GM20000 (cell line): Measurements from ENCODE around the gene VWDE.
"Not testable (repeated sequence)": the region's sequence is repeated elsewhere in the genome, so short reads cannot be mapped to it uniquely, and the experiment has no call there.

ENCODE experiments used
- DNase-seq: peaks from one replicate; pipeline ENCODE4 v3.0.0; 2012; ENCODE audit warnings: low spot score
- TF ChIP-seq, protein P1 (sequence below): IDR thresholded peaks from 2 replicates; pipeline ENCODE4 v1.5.1; 2012; ENCODE audit warnings: mild to moderate bottlenecking, control low read depth; ENCODE audit errors: extremely low read depth, missing control alignments

The VWDE gene

DNA sequence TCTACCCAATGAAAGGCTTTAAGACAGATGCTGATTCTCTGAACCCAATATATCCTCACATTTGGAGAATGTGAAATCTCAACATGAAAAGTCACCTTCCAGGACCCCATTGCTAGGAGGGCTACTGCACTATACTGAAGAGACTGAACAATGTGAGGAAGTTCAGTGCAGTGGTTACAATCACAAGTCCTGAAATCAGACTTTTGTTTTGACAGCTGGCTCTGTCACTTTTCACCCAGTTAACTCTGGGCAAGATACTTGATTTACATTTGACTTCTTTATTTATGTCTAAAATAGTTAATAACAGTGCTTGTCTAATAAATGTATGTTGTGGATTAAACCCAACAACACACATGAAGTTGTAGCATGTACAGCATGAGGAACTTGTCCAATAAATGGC lies 14.8 kb upstream of the VWDE start:
- no peak for DNase-seq
- TF ChIP-seq, protein P1, sequence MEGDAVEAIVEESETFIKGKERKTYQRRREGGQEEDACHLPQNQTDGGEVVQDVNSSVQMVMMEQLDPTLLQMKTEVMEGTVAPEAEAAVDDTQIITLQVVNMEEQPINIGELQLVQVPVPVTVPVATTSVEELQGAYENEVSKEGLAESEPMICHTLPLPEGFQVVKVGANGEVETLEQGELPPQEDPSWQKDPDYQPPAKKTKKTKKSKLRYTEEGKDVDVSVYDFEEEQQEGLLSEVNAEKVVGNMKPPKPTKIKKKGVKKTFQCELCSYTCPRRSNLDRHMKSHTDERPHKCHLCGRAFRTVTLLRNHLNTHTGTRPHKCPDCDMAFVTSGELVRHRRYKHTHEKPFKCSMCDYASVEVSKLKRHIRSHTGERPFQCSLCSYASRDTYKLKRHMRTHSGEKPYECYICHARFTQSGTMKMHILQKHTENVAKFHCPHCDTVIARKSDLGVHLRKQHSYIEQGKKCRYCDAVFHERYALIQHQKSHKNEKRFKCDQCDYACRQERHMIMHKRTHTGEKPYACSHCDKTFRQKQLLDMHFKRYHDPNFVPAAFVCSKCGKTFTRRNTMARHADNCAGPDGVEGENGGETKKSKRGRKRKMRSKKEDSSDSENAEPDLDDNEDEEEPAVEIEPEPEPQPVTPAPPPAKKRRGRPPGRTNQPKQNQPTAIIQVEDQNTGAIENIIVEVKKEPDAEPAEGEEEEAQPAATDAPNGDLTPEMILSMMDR: no peak

DNA sequence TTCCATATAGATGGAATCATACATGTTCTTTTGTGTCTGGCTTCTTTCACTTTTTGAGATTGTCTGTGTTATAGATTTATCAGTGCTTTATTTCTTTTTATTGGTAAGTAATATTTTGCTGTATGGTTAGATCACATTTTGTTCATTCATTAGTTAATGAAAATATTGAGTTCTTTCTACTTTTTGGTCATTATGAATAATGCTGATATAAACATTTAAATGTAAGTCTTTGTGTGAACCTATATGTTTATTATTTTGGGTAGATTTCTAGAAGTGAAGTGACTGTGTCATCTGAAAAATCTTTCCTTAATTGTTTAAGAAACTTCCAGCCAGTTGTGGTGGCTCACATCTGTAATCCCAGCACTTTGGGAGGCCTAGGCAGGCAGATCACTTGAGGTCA lies 11.4 kb upstream of the VWDE start:
- TF ChIP-seq, protein P1: no peak
- no peak for DNase-seq

DNA sequence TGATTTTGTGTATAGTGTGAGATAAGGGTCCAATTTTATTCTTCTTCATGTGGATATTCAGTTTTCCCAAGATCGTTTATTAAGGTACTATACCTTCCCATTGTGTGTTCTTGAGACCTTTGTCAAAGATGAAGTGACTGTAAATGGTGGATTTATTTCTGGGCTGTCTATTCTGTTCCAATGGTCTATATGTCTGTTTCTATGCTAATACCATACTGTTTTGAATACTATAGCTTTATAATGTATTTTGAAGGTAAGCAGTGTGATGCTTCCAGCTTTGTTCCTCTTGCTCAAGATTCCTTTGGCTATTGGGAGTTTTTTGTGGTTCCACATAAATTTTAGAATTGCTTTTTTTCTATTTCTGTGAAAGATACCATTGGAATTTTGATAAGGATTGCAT lies 8.7 kb upstream of the VWDE start:
- no peak for DNase-seq
- TF ChIP-seq, protein P1: no peak

DNA sequence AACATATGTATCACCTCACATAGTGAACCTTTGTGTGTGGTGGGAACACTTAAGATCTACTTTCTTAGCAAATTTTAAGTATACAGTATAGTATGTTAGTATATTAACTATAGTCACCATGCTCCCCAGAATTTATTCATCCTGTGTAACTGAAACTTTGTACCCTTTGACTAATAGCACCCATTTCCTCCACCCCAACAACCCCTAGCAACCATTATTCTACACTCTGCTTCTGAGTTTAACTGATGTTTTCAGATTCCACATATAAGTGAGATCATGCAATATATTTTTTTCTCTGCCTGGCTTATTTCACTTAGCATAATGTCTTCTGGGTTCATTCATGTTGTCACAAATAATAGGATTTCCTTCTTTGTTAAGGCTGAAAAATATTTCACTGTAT lies 6.9 kb upstream of the VWDE start:
- DNase-seq: no peak
- TF ChIP-seq, protein P1: no peak

DNA sequence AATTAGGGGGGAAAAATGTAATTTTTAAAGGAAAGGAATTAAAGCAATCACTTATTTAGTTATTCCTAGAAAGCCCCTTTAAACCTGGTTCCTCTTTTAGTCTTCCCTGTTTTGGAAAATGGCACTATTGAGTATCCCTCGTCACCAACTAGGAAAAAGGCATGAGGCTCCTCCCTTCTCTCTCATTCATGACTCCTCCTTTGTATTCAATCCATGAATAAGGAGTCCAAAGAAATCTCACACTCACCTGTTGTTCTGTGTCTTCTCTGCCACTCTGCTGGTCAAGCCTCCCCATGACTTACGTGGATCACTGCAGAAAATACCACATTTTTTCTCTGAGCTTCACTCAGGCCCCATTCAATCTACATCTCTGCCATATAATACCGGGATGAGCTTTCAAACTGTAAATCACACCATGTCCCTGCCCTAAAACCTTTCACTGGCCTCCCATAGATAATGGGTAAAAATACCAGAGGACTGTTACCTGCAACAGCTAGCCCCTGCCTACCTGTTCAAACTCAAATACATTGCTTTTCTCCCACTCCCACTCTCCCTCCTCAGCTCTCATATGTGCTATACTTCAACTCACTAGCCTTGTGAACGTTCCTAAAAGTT lies 5.5 kb upstream of the VWDE start:
- DNase-seq: no peak
- TF ChIP-seq, protein P1: no peak

DNA sequence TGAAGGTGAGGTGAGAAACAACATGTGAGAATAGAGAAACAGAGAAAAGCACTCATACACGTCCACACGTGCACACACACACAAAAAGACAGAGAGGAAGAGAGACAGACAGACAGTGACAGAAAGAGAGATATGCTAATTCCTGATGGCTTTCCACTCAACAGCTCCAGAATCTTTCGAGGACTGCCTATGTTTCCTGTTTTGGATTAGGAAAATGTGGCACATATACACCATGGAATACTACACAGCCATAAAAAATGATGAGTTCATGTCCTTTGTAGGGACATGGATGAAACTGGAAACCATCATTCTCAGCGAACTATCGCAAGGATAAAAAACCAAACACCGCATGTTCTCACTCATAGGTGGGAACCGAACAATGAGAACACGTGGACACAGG lies 4.0 kb upstream of the VWDE start:
- DNase-seq: not testable (repeated sequence)

DNA sequence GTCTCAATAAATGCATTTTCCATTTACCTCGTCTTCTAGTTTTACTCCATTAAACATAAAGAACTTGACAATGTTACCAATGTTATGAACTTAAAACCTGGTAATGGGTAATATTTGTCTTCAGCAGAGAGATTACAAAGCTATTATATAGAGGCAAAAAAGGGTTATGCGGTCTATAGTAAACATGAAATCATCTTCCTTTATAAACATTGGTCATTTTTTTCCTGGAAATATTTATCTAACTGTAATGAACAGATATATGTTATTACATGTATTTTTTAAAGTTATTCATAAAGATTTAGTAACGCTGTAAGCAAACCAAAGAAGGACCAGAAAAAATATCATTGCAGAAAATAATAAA lies 1.3 kb downstream of the VWDE start:
- no peak for DNase-seq
- TF ChIP-seq, protein P1: no peak

DNA sequence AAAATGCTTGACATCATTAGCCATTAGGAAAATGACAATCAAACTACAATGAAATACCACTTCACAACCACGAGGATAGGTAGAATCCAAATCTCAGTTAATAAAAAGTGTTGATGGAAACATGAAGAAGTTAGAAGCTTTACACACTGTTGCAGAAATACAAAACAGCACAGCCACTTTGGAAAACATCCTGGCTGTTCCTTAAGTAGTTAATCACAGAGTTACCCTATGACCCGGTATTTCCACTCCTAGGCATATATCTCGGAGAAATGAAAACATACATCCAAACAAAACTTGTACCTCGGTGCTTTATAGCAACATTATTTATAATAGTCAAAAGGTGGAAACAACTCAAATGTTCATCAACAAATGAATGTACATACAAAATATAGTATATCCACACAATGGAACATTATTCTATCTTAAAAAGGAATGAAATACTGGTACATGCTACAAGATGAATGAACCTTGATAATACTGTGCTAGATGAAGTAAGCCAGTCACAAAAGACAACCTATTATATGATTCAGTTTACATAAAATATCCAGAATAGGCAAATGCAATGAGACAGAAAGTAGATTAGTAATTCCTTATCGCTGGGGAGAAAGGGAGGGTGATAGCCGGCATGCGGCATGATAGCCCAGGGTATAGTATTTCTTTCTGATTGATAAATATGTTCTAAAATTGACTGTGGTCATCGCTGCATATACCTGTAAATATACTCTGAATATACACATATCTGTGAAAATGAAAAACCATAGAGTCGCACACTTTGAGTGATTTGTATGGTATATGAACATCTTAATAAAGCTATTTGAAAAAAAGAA lies 1.9 kb downstream of the VWDE start:
- TF ChIP-seq, protein P1: no peak
- DNase-seq: no peak
